Right ventricle myocardium superior (tissue), 1 donor: ENCODE results near the gene KLHL3. TPM values are rescaled to one million over a fixed set of nuclear protein-coding genes. Genes with fewer than 3 reads are reported as not detected.

Experiments
- ATAC-seq: fragments of 200-7000 bp; cut with Tn5 transposase; one replicate; pipeline ENCODE4 v1.9.1; 2020; ENCODE audit warnings: mild to moderate bottlenecking; ENCODE audit not compliant: poor library complexity
- DNase-seq: peaks from one replicate; pipeline ENCODE4 v3.0.0-alpha.2; 2020
- intact Hi-C: fragments of 100-400 bp; cut with DNase I; formaldehyde crosslinking; loops from one replicate; pipeline ENCODE4 v1.11.2; 2022
- microRNA-seq: library from miRNA; unstranded; fragments of <30 nt; microRNA quantifications from one replicate; pipeline ENCODE4 v1.2.0, GENCODE V29; 2020
- total RNA-seq: library from RNA; stranded (reverse); fragmentation: NEBNext Ultra II Directional; extraction: Animal tissue kit (Norgen Biotek cat#: 25700); gene quantifications from one replicate; pipeline ENCODE4 v1.2.1, GENCODE V29; 2021
- donor health status: DM: no; HTN: yes; CAD: no; lungs with severe emphysema.

The KLHL3 gene
- total RNA-seq, 1 donor from 2014 or later: 22.3 TPM

DNA sequence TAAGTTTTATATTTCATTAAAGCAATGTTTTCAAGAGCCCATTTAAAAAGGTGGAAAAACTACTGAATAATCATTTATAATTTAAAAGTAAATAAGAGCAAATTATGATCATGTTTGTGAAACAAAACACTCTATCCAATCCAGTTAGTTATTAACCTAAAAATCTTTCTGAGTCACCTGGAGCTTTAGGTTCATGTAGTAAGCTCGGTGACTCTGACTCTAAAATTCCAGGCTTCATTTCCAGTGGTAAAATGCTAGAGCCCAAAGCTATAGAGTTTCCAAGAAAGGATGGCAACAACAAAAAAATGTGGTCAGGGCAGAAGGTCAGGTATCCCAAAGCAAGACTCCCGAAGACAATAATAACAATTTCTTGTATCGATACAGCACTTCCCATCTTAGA is 160.7 kb downstream of the KLHL3 start:
- ATAC-seq (no peak), DNase-seq (no peak)
- intact Hi-C loops: no loop called here

DNA sequence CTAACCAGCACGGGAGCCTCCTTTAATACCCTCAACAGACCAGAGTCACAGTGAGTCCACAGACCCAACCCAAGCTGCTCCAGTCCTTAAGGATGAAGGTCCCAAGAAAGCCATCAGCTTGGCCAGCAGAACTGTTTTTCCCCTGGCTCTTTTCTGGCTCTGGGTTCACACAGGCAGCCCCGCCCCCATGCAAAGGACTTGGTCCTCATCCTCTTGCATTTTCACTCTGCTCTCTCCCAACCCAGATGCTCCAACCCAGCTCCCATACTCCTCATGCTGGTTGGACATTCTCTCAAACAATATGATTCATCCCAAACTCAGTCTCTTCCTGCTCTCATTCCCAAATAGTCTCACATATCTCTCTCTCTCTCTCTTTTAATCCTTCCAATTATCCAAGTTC is 162.5 kb downstream of the KLHL3 start:
- ATAC-seq (no peak), DNase-seq (no peak)
- intact Hi-C loops: no loop called here

DNA sequence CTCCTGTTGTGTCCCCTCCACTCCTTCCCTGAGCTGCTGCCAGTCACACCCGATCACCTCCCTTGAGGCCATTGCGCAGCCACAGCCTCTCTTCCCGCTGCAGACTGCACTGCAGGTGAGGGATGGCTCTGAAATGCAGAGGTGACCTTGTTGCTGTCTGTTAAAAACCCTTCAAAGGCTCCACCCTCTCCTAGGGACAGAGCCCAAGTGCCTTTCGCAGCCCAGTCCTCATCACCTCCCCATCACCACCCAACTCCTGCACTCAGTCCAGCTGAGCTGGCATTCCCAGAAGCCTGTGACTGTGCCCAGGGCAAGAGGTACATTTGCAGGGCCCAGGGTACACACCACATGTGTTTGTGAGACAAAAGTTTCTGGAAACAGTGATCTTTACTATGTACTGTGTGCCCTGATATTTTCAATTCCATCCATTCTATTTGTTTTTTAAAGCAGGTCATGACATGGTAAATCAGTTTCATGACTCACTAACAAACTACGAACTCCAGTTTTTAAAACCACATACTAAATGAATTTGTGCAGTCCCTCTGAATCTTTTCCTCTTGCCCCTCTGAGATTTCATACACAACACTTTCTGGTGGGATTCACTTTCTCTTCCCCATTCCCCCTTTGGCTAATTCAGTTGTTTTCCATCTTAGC is 163.7 kb downstream of the KLHL3 start:
- intact Hi-C loops: no loop called here
- DNase-seq: no peak
- no peak for ATAC-seq

DNA sequence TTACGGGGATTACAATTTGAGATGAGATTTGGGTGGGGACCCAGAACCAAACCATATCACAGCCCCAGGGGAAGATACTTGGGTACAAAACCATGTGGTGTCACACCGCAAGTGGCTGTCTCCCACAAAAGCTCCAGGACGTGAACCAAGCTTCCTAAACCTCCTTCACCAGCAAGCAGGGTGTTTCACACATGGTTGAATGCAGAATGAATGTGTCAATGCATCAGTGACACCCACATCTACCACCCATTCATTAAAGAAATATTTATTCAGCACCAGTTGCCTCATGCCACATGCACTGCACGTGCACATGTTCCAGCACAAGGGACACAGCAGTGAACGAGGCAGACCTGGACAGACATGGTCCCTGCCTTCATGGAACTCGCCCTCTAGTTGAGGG is 165.8 kb downstream of the KLHL3 start:
- intact Hi-C loops: no loop called here
- no peak for ATAC-seq
- no peak for DNase-seq

Small RNA genes within 50 kb of the gene (microRNA-seq; reads per million reads assigned to microRNA genes)
- gene MIR874: 306 reads per million, percentile 69 among the genes with 10 or more reads in this experiment

Other genes starting within 250 kb of the KLHL3 start
- 19.6 TPM for gene SPOCK1, start 236.8 kb downstream of the KLHL3 start, total RNA-seq
- gene HNRNPA0, start 18.3 kb upstream of the KLHL3 start, total RNA-seq: 12.1 TPM
- gene MYOT, start 131.8 kb upstream of the KLHL3 start, total RNA-seq: 11.7 TPM
- 0.48 TPM for gene PKD2L2, start 153.4 kb upstream of the KLHL3 start, total RNA-seq